GM19023 (cell line): Measurements from ENCODE around the gene TFF1.

Experiments used
- ATAC-seq: cut with Tn5 transposase; IDR thresholded peaks from one replicate; pipeline ENCODE4 v1.9.1; 2021; ENCODE audit warnings: mild to moderate bottlenecking, moderate library complexity; ENCODE audit not compliant: unreplicated experiment

The TFF1 gene

DNA sequence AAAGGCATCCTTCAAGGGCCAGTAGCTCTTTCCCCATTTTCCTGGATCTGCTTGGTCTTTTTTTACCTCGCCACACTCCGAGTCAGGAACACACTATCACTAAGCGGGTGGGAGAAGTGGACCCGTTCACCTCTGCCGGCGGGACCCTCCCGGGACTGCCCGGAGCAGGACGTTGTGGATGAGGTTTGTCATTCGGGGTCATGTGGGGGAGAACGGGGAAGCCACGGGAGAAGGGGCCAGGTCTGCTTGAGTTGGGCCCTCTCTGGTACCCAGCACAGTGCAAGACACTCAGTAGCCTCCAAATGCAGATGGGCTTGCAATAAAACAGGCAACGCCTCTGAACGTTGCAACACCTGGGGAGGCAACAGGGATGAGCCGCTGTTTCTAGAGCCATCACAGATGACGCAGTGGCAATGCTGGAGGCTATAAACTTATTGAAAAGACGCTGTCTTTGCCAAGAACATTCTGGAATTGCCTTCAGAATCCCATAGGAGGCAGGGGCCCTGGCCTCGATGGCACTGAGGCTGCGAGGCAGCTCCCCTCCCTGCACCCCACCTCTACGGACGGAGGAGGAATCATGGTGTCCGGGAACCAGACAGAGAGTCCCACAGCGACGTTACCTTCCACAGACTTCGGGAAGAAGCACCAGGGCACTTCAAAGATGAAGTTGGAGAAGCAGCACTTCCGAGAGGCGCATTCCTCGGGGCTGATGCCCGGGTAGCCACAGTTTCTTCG is 19.3 kb downstream of the TFF1 start:
- no peak for ATAC-seq

DNA sequence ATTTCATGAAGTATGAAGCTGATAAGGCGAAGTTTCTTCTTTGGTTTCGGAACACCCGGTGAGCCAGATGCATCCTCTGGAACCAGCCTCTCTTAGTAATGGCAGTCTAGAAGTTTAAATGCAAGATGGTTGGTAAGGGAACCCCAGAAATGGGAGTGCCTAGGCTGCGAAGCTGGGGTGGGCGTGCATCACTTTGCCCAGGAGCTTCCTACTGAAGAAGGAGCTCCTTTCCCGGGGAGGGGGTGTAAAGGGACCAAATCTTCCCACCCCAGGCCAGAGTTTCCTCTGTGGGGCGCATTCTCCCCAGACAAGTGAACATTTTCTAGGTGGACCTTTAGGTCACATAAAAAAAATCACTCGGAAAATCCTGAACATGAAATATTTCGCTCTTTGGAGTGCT is 19.9 kb downstream of the TFF1 start:
- ATAC-seq: no peak

DNA sequence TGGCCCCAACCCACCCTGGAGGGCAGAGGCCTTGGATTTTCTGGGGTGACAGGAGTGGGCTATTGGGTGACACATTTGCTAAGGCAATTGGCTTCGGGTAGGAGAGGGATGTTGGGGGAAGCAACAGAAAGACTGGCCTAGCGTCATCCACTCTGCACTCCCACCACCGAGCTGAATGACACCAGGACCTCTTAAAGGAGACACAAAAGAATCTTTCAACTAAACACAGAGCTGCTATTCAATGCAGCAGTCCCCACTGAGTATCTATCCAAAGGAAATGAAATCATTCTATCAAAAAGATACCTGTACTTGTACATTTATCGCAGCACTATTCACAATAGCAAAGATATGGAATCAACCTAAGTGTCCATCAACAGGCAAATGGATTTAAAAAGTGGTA is 21.7 kb downstream of the TFF1 start:
- ATAC-seq: no peak

DNA sequence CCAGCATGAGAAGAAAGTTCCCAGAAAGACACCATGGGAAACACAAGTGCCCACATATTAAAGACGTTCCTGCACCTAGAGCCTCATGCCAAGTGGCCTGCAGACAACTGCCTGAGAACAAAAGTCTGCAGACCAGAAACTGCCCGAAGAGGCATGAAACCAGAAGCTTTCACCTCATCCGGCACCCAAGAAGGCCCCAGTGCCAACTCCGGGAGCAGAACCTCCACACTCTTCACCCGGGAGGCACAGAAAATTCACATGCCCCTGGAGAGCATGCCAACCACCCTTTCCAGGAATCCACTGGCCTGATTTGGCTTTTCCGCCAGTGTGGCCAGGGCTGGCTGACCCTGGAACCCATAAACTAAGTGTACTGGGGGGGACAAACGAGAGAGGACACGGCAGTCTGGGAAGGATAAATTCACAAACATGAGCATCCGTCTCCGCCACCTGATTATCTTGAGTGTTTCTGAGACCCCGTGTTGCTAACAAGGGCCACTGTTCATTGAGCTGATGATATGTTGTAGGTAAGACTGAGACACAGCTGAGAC is 22.3 kb downstream of the TFF1 start:
- no peak for ATAC-seq

DNA sequence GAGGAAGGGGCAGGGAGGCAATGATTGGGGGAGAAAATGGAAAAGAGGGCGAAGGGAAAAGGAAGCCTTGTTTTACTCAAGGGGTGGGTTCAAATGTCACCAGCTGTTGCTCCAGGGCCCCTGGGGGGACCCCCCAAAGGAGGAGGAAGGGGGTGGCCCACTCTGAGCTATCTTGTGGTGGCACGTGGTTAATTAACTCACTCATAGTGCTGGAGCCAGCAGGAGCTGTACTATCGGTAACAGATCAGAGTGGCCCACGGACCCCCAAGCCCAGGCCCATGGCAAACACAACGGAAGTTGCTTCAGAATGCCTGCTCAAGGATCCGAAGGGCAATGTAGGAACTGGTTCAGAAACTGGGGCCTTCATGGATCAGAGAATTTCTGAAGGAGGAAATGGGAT is 22.8 kb downstream of the TFF1 start:
- ATAC-seq: no peak

DNA sequence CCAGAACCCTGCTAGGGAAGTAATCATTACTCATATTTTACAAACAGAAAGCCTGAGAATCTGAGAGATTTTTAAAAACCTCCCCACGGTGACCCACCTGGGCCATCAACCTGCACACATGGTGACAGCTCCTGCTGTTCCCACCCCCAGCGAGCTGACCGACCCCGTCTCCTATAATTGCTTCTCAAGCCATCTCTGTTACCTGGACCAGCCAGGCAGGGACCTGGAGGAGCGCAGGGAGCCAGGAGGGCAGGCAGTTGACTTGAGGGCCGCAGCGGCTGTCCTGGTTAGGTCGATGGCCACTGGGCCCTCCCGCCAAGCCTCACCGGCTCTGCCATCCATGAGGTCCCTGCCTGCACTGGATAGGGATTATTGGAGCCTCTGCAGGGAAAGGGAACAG is 23.2 kb downstream of the TFF1 start:
- ATAC-seq: no peak

DNA sequence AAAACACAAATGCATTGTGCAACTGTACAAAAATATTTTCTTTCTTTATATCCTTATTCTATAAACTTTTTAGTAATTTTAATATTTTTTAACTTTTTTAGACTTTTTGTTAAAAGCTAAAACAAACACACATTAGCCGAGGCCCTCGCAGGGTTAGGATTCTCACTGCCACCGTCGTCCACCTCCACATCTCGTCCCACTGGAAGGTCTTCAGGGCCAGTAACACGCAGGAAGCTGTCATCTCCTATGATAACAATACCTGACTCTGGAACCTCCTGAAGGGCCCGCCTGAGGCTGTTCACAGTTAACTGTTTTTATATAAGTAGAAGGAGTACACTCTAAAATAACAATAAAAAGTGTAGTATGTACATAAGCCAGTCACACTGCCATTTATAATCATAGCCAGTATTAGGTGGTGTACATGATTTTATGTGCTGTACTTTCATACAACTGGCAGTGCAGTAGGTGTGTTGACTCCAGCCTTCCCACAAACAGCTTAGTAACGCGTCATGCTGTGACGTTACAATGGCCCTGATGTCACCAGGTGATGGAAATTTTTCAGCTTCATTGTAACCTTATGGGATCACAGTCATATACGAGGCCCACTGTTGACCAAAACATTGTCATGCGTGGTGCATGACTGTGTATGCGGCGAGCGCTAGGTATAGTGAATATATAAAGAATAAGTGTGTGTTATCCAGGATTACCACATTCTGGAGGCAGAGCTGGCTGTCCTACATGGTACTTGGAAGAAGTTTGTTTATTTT is 24.4 kb downstream of the TFF1 start:
- ATAC-seq: no peak

DNA sequence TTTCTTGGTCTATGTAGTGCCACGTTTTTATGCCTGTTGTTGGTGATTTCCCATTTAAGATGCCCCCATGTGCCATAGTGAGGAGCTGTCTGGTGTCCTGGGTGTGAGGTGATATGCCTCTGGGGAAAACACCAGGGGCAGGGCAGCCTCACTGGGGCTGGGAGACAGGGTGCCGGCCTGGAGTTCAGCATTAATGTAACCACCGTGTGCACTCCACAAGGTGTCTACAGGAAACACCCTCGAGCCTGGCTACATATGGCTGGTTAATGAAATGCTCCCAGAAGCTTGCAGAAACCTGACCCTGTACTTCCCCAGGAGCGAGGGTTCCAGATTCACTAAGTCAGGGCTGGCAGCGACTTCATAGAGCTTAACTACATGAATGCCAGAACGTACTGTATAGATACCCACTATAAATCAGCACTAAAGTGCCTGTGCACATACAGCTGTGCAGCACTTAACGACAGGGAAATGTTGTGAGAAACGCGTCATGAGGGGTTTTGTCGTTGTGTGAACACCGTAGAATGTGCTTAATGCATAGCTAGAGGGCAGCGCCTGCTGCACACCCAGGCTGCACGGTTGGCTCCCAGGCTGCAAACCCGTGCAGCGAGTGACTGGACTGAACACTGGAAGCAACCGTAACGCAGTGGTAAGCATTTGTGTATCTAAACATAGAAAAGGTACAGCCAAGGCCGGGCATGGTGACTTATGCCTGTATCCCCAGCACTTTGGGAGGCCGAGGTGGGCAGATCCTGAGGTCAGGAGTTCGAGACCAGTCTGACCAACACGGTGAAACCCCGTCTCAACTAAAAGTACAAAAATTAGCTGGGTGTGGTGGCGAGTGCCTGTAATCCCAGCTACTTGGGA is 25.9 kb downstream of the TFF1 start:
- ATAC-seq: no peak

DNA sequence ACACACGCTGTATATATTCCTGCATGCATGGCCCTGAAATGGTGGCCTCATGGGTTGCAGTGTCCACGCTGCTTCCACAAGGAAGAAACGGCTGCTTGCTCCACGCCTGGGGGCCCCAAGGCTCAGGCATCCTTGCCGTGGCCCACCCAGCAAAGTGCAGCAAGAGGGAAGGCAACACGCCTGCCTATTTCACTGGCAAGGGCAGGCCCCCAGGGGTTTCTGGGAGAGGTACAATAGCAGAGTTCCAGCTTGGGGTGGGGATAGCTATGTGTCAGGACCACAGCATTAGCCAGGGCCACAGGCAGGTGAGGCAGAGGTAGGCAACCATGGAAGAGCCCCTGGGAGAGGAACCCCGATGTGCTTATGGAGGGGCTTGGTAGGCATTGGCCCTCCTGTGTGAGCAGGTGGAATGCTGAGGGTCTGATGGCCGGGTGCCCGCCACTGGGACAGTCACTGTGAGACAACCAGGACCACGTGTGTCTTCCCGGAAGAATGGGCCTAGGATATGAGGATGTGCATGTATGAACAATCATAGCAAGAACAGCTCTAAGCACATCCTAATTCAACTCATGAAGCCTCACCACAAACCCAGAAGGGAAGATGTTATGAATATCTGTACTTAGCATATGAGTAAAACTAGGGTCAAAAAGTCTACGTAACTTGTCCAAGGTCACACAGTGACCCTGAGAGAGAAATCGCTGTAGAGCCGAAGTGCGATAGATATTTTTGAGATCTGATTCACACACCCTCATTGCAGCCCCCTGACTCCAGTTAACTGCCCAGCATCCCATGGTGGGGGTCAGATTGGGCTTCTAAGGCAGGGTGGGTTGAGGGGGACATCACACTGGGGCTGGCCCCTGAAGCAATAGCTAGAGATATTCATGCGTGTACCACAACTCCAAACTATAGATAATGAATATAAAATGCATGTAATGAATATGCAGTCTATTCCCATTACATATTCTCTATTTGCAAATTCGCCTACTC is 27.3 kb downstream of the TFF1 start:
- no peak for ATAC-seq

DNA sequence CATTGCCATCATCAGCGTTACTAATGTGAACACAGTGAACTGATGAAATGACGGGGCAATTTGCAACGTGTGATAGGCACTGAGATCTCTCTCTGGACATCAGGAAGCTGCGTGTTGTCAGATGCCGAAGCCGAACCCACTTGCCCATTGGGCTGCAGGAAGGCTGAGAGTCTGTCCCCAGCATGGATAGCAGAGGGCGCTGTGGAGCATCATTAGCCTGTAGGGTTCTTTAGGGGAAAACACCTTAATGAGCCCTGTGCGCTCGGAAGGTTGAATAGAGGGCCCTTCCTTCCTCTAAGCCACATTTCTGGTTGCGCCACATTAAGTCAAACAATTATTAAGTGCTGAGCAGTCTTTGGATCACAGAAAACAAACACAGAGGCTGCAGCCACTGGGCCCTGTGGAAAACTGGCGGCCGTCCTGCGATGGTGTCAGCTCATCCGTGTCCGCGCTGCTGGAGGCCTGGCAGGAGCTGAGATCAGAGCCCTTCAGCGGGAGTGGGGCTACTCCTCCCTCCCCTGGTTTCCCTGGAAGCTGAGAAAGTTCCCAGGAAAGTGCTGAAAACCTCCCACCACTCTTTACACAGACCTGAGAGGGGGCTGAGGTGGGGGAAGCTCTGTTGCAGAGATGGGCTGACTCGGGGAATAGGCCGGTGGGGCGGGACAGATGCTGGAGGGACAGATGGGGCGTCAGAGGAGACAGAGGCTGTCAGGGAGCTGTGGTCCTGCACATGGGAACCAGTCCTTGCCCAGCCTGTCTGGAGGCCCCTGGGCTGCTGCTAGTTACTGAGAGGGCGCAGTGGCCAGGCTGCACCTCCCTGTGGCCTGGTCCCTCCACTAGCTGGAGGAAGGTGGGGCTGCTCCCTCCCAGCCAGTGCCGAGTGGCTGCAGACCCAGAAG is 28.3 kb downstream of the TFF1 start:
- no peak for ATAC-seq

DNA sequence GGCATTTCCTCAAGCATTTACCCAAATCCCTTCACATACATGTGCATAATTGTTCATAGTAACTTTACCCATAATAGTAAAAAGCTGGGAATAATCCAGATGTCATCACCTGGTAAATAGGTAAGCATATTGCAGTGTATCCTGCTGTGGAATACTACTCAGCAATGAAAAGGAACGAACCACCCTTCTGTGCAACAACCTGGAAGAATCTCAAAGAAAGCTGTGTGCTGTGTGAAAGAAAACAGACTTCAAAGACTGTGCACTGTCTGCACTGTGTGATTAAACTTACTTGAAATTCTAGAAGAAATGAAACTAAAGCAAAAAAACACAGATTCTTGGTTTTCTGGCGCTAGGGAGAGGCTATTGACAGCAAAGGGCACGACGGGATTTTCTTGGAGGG is 29.1 kb downstream of the TFF1 start:
- no peak for ATAC-seq

DNA sequence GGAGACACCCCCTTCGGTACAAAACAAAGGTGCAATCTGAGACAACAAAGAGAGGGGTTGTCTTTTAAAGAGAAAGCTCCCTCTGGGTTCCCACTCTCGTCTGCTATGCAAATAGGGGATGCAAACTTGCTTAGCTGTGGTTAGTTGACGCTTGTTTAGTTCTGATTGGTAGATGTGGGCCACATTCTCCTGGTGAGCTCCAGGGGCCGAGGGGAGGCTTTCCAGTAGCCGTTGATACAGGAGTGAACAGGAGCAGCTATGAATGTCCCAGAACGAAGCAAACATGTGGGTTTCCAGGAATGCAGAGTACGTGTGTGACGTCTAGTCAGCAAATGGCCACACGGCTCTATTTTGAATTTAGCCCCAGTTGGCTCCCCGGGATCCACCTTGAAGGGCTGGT is 30.3 kb downstream of the TFF1 start:
- no peak for ATAC-seq

DNA sequence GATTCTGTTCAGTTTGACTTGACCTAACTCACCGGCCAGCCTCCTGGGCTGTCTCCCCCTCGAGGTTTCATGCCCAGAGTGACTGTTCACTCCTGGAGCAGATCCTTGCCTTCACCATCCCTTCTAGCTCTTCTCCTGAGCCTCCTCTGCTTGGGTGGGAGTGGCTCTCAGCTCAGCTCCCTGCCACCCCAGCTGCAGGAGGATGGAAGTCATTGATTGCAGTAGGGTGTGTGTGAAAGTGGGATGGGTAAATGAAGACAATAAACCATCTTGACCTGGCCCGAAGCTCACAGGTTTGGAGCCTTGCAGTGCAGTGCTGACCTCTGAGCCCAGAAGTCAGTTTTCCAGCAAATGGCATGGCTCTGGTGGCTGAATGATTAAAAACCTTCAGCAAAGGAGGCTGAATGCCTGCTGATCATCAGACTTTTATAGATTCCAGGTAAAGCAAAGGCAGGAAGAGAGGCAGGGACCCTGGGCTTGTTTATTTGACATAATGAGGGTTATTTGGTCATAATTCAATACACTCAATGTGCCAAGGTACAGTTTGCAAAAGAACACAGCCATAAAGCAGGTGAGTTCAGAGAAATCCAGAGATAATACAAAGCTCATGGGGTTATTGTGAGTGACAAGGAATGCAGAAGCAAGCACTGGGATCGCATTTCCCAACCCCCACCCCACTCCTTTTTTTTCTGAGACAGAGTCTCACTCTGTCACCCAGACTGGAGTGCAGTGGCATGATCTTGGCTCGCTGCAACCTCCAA is 33.6 kb downstream of the TFF1 start:
- no peak for ATAC-seq

DNA sequence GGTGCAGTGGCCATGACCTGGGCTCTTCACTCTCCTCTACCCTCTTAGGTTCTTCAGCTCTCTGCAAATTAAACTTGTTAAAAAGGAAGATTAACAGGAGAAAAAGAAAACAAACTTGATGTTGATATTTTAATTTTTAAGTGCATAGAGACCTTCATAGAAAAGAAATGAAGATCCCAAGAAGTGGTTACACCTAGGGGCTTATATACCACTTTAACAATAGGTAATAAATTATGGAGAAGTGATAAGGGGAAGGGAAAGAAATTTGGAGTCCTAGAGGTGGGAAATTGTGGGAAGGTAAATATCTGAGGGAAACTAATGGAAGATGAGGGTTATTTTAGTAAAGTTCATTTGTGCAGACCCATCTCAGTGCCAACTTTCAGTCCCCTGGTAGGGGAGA is 34.7 kb downstream of the TFF1 start:
- no peak for ATAC-seq

DNA sequence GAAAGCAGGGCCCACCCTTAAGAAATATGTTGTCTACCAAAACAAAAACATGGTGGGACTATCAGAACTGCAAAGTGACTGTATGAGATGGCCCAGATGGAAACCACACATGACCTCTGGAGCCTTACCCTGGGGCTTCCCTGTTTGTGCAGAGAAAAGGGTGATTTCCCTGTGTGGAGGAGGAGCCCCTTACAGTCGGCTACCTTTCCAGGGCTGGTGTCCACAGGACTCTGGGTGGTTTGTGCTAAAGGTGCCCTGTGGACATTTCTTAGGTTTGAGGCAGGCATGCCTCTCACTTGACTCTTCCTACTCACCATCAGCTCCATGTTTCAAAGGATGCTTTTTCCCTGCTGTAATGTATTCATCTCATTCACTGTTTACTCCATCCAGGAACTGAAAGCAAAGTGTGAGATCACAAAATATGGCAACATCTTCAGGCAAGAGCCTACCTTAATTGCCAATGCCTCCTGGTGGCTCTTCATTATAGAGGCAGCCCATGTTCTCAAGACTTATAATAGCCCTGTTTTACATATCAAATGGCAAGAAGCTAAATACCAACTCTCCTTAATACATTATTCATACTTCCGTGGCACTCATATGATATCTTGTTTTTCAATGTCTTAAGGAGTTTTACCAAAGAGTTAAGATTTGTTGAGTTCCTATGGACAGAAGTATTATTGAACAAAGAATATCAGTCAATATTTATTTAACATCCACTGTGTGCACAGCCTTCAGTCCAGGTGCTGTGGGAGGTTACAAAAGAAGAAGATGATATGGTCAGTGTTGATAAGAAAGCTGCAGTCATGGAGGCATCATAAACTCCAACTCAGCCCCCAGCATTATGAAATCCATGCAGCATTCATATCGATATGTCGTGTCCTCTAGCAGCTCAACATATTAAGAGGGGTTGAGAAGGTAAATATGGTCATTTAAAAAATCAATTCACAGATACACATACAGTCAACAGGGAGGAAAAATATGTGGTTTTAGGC is 35.7 kb downstream of the TFF1 start:
- ATAC-seq: no peak

DNA sequence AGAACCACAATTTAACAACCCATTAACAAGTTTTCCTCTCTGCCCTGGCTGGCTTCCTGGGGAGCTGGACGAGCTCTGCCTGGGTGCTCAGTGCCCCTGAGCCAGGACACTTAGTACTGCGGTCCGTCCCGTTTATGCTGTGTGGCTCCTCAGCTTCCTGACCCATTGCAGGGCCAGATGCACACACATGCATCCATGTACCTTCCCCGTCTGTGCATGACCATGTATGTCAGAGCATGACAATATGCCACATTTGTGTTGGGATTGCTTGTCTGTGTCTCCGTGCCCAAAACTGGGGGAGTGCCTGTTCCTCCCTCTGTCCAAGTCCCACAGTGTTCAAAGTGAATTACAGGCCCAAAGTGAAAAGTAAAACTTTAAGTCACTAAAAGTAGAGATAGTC is 41.4 kb downstream of the TFF1 start:
- no peak for ATAC-seq

DNA sequence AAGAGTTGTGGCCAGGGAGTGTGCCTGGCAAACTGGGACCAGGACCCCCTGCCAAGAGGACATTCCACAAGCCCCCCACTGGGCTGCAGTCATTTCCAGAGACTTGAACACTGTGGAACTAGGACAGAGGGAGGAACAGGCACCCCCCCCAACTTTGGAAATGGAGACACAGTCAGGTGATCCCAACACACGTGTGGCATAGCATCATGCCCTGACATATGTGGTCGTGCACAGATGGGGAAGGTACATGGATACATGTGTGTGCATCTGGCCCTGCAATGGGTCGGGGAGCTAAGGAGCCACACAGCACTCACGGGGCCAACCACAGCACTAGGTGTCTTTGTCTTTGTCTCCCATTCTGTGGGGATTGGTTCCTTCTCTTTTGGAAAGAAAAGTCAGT is 44.5 kb downstream of the TFF1 start:
- no peak for ATAC-seq
